ENCODE data around the gene EXOC8. TPM values are rescaled to one million over a fixed set of nuclear protein-coding genes. Genes with fewer than 3 reads are reported as not detected.

EXOC8 gene
- total RNA-seq, 1 donor from 2014 or later: 20.6 TPM

- H3K4me3 ChIP-seq: no peak overlapping the region
- peak; percentile 53 for TF ChIP-seq CTCF (IDR thresholded peaks at IDR 0.05)
- DNase-seq (peak; percentile 56), ATAC-seq (peak; percentile 56 to 77)
- intact Hi-C loops (cut with DNase I): no loop called here
- H3K27ac ChIP-seq: no peak overlapping the region
- H3K9me3 ChIP-seq: no peaks in the 10 kb centered on the region
- H3K4me1 ChIP-seq: no peaks in the 10 kb centered on the region
- no peaks in the 10 kb centered on the region for H3K36me3 ChIP-seq
- no peaks in the 10 kb centered on the region for H3K27me3 ChIP-seq (ENCODE audit: low read depth)
These were observed 21.8 kb downstream of the EXOC8 start for GRCh38 chr1:231315887-231316286.

- H3K9me3 ChIP-seq: no peaks in the 10 kb centered on the region
- intact Hi-C loops (cut with DNase I): no loop called here
- DNase-seq (no peak), ATAC-seq (no peak)
- H3K27ac ChIP-seq: no peak overlapping the region
- H3K4me3 ChIP-seq: no peak overlapping the region
- no peak for TF ChIP-seq CTCF (IDR thresholded peaks at IDR 0.05)
- no peaks in the 10 kb centered on the region for H3K4me1 ChIP-seq
- H3K27me3 ChIP-seq (ENCODE audit: low read depth): no peaks in the 10 kb centered on the region
- H3K36me3 ChIP-seq: no peaks in the 10 kb centered on the region
These were observed 24.0 kb downstream of the EXOC8 start for GRCh38 chr1:231313661-231314060.

- Histone ChIP-seq H3K27ac (no peak overlapping the region), H3K4me3 (no peak overlapping the region), H3K36me3 (no peaks in the 10 kb centered on the region), H3K27me3 (ENCODE audit: low read depth) (no peaks in the 10 kb centered on the region), H3K4me1 (no peaks in the 10 kb centered on the region), H3K9me3 (no peaks in the 10 kb centered on the region)
- no peak for ATAC-seq
- no peak for DNase-seq
- intact Hi-C loops (cut with DNase I): no loop called here
- no peak for TF ChIP-seq CTCF (IDR thresholded peaks at IDR 0.05)
These were observed 25.2 kb downstream of the EXOC8 start for GRCh38 chr1:231312432-231312788.

GRCh38 chr1:231311720-231312431 lies 25.8 kb downstream of the EXOC8 start:
- DNase-seq (no peak), ATAC-seq (no peak)
- Histone ChIP-seq H3K27ac (no peak overlapping the region), H3K4me3 (no peak overlapping the region), H3K27me3 (ENCODE audit: low read depth) (no peaks in the 10 kb centered on the region), H3K36me3 (no peaks in the 10 kb centered on the region), H3K9me3 (no peaks in the 10 kb centered on the region), H3K4me1 (no peaks in the 10 kb centered on the region)
- TF ChIP-seq CTCF (IDR thresholded peaks at IDR 0.05): no peak
- intact Hi-C loops (cut with DNase I): no loop called here

- Histone ChIP-seq H3K27ac (no peak overlapping the region), H3K27me3 (ENCODE audit: low read depth) (no peaks in the 10 kb centered on the region), H3K4me3 (no peak overlapping the region), H3K36me3 (no peaks in the 10 kb centered on the region), H3K9me3 (no peaks in the 10 kb centered on the region), H3K4me1 (no peaks in the 10 kb centered on the region)
- no peak for ATAC-seq
- TF ChIP-seq CTCF (IDR thresholded peaks at IDR 0.05): no peak
- intact Hi-C loops (cut with DNase I): no loop called here
- DNase-seq: no peak
These were observed 27.2 kb downstream of the EXOC8 start for GRCh38 chr1:231310391-231310934.
